ENCODE data around the gene DGKB.

The DGKB gene

DNA sequence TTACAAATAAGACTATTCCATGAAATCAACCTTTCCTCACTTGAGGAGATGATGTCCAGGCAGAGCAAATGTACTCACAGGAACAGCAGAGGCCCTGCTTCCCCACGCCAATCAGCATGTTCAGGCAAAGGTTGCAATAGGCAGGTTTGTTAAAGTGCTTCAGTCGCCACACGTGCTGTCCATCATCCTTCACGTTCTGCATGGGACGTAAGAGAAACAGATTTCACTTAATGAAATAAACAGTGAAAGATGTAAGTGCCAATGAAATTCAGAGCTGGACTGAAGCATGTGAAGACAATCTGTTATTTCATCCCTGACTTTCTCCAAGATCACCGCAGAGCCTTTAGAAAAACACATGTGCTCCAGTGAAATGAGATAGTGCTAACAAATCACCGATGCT, 217.4 kb downstream of the DGKB start:
- no peak for DNase-seq

DNA sequence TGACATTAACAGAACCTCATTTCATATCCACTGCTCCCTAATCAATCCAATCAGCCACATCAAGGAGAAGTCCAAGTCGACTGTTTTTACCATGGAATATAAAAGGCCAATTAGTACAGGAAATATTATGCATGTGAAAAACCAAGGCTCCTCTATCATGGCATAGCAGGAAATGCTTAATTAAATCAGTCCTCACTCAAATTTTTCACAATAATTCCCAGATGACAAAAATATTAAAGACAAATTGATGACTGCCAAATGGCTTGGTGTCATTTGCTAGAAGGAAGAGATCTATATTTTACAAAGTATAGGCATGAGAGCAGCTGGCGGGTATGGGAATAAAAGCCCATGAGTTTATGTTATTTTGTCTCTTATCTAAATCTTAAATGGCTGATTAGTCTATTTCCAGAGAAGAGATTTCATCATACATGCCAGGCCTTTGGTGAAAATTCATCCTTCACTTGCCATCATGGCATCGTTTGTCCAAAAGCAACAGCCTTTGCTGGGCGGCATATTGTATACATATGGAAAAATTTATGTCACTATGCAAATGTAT, 219.6 kb downstream of the DGKB start:
- DNase-seq = no peak

DNA sequence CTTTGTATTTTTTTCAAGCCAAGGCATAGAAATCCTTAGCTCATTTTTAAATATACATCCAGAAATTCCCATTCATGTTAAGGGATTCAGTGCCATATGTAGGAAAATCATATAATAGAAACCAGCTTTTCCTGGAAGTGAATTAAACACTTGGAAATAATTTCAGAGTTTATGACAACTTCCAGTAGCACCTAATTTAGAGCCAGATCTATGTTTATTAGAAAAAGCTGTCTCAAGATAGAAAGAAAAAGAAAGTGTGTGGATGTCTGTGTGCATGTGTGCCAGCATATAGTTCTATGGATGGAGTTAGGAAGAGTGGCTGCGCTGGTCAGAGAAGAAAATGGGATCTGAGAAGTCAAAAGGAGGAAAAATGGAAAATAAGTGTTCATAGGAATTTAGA, 225.7 kb downstream of the DGKB start:
- DNase-seq = no peak

DNA sequence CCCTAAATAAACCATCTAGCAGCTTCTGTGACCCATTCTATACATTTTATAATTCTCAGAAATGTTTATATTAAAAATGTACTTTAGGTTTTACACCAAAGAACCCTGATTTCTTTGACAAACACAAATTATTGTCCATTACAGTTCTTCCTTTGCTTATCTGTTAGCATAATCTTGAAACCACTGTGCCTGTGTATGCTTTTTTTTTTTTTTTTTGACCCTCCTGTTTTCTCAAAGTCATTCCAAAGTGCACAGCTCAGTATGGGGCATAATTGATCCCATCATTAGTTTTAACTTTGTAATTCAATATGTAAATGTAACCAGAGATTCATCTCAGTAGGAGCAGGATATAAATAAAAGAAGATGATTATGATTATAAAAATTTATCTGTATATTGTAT, 229.3 kb downstream of the DGKB start:
- DNase-seq = no peak

DNA sequence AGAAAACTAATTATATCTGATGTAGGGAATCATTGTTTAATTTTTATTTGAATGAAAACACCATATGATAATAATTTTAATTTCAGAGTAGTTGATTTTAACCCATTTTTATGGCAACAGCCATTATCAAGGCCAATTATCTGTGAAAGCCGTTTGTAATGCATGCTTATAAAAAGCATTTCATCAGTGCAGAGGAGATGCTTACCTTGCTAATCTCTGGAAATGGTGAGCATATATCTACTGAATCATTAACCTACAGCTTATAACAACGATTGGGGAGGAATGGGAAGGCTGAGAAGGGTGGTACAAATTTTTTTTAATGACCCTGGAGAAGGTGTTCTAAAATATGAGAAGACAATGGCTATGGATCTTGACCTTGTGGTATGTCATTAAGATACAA, 235.6 kb downstream of the DGKB start:
- no peak for DNase-seq

DNA sequence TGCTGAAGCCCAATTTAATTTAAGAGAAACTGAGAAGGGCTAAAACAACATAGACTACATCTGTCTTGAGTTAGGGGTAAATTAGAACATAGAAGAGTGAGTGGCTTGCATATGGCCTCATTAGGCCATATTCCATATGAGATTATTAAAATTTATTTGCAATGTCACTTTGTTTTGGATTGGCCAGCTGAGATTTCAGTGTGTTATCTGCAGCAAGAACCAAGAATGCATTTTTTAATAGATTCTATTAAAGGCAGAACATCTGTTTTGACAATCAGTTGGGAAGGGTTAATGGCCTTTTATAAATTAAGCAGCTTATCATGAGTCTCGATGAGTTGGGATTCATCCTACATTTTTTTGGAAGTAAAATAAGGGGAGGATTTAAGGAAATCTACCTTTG, 236.2 kb downstream of the DGKB start:
- DNase-seq = no peak

DNA sequence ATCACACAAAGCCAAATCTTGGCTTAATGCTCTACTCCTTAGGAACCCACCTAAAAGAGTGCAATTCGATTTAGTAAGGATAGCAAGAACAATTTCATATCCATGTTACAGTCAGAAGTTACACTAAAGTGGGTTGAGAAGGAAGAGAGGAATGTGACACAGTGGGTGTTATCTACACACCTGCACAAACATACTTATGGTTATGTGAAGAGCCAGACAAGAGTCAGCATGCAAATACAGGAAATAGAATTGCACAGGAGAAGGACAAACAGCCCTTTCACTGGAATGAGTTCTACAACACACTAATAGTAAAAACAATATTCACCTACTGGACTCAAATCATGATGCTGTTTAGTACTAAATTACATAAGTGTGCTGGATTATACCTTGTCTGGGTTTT, 262.8 kb downstream of the DGKB start:
- no peak for DNase-seq

DNA sequence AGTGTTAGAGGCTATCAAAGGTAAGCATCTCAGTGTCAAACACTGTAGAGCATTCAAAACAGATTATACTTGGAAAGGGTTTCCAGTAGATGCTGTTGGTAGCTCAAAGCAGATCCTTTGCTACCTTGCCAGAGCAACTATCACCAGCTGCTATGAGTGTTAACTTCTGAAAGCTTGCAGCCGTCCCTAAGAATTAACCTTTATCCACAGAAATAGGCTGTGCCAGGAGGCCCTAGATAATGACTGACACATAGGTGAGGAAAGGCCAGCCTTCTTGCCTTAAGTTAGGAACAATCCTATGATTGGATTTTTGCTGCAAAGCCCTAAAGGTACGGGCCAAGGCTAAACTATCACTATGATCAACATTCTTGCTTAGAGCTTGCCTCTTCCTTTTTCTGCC, 263.2 kb downstream of the DGKB start:
- DNase-seq = no peak

DNA sequence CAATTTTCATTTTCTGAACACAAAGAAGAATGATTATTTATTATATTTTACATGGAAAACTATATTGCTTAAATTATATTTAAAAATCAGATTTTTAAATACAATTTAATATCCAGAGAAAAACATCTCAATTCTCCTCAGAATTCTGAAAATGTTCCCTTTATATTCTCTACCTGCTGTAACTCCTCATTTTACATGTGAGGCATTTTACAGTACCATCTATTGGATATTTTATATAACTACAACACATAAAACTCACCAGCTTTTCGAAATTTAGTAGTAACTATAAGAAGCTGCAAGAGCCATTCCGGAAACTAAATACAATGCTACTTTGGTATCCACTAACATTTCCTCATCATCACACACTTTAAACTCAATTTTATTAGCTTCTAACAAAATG, 264.6 kb downstream of the DGKB start:
- no peak for DNase-seq

DNA sequence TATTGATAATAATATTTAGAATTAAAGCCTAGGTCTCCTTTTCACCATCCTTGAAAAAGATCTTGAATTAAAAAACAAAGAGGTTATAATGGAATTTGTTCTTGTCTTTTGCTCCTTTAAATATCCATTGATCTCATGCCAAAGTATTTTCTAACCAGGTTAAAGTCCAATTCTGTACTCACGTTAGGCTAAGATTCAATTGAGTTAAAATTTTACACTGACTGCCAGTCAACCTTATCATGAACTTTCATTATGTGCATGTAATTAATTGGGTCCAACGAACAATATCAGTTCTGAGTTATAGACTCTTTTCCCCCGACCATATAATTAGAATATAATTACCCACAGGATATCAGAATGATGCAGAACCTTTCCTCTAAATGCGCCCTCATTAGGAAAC, 266.6 kb downstream of the DGKB start:
- no peak for DNase-seq

DNA sequence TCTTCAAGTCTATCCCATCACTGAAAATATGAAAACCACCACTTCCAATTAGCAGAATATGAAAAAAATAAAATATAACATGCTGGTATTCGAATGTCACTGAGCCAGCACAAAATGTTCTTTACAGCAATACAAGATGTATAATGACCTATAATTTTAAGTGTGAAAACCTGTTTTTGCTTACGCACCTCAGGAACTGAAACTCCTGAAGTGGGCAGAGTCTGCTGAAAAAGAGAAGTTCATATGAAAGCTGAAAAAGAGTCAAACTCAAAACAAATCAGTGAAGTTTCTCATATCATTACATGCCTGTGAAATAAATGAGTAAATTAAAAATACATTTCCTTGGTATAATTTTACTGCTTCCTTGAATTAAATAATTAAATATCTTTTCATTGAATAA, 272.5 kb downstream of the DGKB start:
- DNase-seq = no peak

DNA sequence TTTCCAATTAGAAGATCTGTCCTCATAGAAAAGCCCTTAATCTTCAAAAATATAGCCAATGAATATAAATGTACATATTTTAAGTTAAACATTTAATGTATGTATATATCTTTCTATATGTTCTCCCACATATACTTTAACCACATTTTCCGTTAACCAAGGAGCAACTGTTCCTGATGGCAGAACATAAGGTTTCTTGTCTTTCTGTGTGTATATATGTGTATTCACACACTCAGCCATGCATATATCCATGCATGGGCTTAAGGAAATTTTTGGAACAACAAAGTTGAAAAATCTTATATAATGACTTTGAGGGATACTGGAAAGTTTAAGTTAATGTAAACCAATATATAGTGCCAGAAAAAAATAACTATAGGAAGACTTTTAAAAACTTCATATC, 274.0 kb downstream of the DGKB start:
- no peak for DNase-seq

DNA sequence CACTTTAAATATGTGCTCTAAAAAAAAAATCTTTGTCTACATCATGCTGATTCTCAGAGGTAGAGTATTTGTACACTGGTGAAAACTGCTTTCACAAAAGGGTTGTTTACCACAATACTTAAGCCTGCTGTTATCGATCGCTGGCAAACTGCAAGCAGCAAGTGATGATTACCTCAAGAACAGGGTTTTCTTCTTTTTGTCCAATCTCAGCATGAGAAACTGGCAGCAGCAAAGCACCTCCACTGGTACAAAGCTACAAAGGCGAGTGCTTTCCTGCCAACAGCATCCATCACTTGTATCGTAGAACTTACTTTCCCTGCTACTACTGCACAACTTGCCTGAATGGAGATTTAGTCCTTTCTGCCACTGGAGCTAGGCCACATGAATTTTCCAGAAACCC, 276.5 kb downstream of the DGKB start:
- no peak for DNase-seq

DNA sequence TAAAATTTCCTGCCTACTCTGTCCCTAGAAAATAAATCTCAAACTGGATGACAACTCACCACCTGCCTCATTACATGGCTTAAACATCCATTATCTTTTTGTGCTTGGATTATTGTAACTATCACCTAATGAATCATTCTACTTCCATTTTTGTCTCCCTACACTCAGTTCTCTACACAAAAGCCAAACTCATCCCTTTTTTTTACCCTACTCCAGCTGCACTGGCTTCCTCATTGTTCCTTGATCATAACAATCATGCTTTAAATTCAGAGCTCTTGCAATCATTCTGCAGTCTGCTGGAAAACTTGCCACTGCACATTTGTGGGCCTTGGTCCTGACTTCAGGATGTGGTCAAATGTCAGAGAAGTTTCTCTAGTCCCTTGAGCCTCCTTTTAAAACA, 280.0 kb downstream of the DGKB start:
- no peak for DNase-seq

DNA sequence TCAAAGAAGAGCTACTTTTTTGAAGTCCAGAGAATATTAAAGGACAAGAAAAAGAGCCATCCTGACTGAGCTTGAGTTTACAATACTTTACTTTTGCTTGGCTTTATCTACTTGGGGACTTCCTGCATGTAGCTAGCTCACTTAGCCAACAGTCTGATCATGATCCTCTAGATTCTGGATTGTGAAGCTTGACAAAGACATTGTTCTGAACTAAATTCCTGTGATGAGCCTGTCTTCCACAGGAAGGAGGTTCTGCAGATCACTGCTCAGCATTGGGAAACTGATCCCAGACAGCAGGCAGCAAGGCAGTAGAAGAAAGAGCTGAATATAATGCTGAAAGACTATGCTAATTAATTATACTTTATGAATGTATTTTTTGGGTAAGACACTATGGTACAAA, 296.4 kb downstream of the DGKB start:
- no peak for DNase-seq

DNA sequence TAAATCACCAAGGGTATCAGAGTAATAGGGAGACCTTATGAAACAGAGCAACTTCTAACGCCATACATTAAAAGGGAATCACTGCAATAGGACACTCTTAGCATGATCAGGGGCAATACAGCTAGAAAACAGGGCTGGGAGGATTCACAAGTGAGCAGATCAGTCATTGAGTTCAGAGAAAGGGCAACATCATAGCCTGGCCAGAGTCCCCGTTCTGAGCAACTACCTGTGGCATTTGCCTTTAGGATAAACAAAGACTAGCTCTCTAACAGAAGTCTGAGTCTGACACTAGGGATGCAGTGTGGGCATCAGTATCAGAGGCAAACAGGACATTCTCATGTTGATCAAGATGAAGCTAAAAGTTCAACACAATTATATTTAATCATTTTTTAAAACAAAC, 297.9 kb downstream of the DGKB start:
- no peak for DNase-seq

DNA sequence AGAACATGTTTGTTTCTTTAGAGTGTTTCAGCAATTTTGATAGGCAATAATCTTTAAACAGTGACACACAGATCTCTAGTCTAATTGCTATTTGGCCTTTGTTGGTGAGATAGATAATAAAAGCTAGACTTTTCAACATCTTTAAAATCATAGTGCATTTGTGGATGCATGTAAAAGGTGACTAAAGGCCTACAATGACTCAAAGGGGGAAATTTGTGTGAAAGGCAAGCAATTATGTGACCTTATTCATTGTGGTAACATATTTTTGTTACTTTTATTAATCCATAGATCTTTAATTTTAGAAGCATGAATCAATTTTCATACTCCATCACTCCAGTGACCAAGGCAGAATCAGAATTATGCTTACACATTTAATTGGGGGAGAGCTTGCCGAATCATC, 299.7 kb downstream of the DGKB start:
- no peak for DNase-seq

DNA sequence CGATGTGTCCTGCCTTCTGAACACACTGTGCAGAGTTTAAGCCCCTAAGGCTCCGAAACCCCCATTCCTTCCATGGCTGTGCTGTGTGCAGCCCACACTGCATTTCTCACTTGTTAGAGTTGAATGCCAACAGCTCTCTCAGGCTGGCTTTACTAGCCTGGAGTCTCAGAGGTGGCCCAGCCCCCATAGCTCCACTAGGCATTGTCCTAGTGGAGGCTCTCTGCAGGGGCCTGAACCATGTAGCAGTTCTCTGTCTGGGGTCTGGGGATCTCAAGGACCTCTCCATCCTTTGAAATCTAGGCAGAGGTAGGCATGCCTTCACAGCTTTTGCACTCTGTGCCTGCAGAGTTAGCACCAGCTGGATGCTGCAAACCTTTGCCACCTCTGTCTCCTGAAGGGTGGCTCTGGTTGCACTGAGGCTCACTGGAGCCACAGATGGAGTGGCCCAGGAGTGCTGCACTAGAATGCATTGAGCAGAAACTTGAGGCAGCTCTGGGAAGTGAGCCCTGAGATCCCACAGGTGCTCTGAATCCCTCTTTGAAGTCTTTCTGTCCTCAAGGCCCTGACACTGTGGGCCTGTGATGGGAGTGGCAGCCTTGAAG, 301.7 kb downstream of the DGKB start:
- no peak for DNase-seq

DNA sequence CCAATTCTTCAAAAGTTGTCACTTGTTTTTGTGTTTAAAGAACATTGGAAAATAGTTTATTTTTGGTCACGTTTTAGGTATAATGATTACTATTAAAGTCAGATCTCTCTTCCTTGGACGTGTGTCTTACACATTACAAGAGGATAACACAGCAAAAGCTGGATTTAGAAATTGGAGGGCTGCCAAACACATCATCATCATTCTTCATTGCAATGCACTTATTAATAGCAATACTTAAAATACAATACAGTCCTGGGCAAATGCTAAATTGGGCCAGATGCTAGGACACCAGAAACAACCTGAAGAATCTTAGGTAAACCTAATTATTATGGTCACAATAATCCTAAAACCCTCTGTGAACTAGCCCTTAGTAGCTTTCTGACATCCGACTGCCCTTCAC, 303.6 kb downstream of the DGKB start:
- no peak for DNase-seq

DNA sequence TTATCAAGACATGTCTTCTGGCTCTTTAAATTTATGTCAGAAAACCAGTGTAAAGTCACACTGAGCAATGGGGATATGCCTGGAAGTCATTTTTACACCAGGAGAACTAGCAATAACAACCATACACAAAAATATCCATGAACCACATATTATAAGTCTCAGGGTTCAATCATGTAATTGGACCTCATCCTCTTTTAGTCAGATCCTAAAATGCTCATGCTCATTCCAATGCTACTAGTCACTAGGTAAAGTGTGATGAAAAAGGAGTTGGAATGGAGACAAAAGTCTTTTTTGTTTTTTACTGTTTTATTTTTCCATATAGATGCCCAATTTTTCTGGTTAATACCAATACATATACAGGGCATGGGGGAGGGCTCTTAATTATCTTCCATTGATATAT, 306.1 kb downstream of the DGKB start:
- no peak for DNase-seq

DNA sequence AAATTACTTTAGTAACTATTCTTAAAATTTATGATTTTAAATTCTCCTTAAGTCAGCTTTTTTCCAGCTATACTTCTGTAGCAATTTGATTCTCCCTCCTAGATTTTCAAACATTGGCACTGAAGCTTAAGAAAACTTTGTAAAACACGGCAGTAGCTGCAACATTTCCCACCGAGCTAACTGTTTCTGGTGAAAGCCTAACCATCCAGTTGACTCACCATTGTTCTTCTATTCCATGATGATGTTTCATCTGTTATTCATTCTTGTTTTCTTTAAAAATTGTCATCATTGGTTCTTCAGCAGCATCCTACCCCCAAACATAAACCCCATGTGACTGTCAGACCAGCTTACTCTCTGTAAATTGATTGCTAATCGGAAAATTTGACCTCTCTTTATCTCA, 312.3 kb downstream of the DGKB start:
- DNase-seq = no peak

DNA sequence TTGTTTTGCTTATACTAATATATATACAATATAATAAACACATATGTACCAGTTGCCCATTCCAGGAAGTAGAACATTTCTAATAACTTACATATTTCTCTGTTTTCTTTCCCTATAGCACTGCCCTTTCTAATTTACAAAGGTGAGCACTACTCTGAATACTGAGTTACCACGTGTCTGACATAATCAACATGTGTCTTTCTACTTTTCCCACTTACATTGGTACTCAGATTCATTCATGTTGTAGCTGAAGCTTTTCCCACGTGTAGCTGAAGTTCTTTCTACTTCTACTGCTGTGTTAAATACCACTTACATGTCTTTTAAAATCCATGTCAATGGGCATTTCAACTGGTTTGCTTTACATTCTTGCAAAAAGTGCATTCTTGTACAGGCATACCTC, 317.3 kb downstream of the DGKB start:
- no peak for DNase-seq

DNA sequence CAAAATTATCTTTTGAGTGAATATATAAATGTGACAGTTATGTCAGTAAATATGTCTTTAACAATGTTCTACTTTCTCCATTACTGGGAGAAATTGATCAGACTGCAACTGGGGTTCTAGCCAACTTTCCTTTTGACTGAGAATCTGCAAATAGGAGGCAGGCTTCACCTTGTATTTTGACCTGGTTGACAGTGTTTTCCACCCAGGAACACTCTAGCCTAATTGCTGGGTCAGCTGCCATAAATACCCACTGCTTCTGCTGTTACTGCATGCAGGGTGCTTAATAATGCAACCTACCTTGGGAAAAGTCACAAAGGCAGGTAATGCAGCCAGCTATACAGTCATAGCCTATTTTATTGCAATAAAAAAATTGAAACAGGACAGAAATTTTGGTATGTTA, 319.0 kb downstream of the DGKB start:
- no peak for DNase-seq

DNA sequence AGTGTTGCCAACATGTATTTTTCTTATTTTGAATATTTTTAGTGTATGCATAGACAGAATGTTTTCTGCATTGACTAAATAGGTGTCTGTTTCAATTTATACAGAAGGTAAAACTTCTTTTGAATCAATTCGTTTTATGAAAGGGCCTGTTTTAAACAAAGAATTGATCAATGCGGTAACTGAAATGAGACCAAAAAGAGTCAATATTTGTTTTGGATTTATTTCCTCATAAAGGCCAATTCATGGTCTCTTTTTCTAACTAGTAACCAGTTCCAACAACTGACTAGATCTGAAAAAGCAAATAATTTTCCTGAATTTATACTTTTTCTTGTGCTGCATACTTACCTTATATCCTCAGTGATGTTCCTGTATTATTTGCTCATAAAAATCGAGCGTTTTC, 320.5 kb downstream of the DGKB start:
- DNase-seq = no peak

DNA sequence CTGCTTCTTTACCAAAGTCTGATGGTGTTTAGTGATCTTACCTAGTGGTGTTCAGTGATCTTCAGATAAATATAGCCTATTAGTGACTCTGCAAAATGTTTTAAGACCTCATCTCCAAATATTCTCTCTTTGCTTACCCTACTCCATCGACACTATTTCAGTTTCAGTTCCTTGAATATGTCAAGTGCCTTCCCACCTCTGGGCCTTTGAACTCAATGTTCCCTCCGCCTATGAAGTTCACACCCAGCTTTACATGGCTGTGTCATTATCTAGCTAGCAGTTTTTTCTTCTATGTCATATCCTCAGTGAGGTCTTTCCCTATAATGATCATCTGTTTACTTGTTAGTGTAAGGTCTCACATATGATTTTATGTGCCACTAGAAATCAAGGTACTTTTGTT, 322.6 kb downstream of the DGKB start:
- DNase-seq = no peak

Data from C1 segment of cervical spinal cord (tissue), 14 donors.